AG04449 (cell line): ENCODE data around the gene CD300H.

Experiments
- CTCF ChIA-PET: fragments of 350-600 bp; formaldehyde crosslinking; extraction: SDS; loops from one replicate; lab custom pipeline; 2021; ENCODE audit warnings: antibody characterized with exemption; lab: Yijun Ruan, JAX
- POLR2A ChIA-PET: fragments of 400-600, 350-600 bp; formaldehyde crosslinking; extraction: SDS; loops from one replicate; lab custom pipeline; 2020; ENCODE audit warnings: antibody characterized with exemption, inconsistent platforms; lab: Yijun Ruan, JAX
- DNase-seq: peaks from one replicate; pipeline ENCODE4 v3.0.0-alpha.2; 2010; ENCODE audit warnings: low read depth, low spot score
- H3K4me3 ChIP-seq: 2 replicates; pipeline ENCODE4 v1.5.1; 2011; ENCODE audit warnings: low read depth, mild to moderate bottlenecking, control low read depth, low read length
- TF ChIP-seq, protein P1 (sequence below): IDR thresholded peaks from one replicate; pipeline ENCODE4 v1.5.1; 2011; ENCODE audit warnings: mild to moderate bottlenecking, moderate library complexity, low read length, control low read depth, inconsistent platforms; ENCODE audit not compliant: insufficient read depth; ENCODE audit errors: missing control alignments

CD300H gene

DNA sequence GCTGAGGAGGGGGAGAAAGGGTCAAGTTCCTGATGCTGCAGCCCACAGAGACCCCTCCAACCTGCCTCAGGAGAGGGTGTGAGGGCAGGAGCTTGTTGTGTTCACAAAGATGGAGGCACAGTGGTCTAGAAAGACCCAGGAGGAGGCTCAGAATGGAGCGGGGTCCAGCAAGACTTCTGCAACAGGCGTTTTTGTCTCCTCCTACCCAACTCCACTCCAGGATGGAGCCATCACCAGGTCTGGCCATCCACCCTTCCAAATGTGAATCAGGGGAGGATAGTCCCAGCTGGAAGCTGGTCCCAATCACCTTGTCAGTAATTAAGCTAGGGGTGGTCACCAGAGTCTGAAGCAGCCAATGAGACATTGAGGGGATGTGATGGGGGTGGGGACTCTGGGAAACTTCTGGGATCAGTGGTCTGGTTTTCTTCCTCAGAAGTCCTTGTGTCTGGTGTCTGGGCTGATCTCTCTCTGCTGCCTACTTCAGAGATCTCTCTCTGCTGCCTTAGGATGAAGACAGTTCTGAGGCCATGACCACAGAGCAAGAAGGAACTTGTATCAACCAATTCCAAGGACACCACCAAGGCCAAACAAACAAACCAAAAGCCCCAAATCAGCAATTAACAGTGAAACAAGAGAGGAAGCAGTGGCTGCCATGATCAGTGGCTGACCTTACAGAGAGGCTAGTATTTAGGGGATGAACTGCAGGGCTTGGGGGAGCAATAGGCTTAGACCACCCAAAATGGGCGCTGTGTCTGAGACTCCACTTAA lies 50.6 kb downstream of the CD300H start:
- ChIA-PET POLR2A (no interaction called here), CTCF (no interaction called here)
- no peak overlapping the region for H3K4me3 ChIP-seq
- TF ChIP-seq, protein P1, sequence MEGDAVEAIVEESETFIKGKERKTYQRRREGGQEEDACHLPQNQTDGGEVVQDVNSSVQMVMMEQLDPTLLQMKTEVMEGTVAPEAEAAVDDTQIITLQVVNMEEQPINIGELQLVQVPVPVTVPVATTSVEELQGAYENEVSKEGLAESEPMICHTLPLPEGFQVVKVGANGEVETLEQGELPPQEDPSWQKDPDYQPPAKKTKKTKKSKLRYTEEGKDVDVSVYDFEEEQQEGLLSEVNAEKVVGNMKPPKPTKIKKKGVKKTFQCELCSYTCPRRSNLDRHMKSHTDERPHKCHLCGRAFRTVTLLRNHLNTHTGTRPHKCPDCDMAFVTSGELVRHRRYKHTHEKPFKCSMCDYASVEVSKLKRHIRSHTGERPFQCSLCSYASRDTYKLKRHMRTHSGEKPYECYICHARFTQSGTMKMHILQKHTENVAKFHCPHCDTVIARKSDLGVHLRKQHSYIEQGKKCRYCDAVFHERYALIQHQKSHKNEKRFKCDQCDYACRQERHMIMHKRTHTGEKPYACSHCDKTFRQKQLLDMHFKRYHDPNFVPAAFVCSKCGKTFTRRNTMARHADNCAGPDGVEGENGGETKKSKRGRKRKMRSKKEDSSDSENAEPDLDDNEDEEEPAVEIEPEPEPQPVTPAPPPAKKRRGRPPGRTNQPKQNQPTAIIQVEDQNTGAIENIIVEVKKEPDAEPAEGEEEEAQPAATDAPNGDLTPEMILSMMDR = no peak
- DNase-seq = no peak

DNA sequence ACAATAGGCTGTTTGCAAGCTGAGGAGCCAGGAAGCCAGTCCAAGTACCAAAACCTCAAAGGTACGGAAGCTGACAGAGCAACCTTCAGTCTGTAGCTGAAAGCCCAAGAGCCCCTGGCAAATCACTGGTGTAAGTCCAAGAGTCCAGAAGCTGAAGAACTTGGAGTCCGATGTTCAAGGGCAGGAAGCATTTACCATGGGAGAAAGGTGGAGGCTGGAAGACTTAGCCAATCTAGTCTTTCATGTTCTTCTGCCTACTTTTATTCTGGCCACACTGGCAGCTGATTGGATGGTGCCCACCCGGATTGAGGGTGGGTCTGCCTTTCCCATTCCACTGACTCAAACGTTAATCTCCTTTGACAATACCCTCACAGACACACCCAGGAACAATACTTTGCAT lies 51.4 kb downstream of the CD300H start:
- ChIA-PET POLR2A (no interaction called here), CTCF (no interaction called here)
- DNase-seq = no peak
- H3K4me3 ChIP-seq = no peak overlapping the region
- TF ChIP-seq, protein P1 = no peak

DNA sequence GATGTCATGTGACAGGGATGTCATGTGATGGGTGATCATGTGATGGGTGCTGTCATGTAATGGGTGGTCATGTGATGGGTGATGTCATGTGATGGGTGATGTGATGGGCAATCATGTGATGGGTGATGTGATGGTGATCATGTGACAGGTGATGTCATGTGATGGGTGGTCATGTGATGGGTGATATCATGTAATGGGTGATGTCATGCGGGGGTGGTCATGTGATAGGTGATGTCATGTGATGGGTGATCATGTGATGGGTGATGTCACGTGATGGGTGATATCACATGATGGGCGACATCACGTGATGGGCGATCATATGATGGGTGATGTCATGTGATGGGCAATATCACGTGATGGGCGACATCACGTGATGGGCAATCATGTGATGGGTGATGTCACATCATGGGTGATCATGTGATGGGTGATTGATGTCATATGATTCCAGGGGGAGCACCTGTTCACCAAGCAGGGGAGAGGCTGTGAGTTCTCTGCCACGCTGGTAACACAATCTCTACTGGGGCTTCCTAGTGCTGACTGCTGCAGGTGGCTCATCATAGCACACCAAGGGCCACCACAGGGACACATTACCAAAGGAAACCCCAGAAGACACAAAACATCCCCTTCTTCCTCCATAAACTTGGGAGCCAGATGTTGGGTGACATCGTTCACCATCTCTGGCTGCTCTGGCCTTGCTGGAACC lies 52.5 kb downstream of the CD300H start:
- no peak for DNase-seq
- TF ChIP-seq, protein P1 = no peak
- POLR2A ChIA-PET = no interaction called here
- CTCF ChIA-PET = no interaction called here
- no peak overlapping the region for H3K4me3 ChIP-seq

DNA sequence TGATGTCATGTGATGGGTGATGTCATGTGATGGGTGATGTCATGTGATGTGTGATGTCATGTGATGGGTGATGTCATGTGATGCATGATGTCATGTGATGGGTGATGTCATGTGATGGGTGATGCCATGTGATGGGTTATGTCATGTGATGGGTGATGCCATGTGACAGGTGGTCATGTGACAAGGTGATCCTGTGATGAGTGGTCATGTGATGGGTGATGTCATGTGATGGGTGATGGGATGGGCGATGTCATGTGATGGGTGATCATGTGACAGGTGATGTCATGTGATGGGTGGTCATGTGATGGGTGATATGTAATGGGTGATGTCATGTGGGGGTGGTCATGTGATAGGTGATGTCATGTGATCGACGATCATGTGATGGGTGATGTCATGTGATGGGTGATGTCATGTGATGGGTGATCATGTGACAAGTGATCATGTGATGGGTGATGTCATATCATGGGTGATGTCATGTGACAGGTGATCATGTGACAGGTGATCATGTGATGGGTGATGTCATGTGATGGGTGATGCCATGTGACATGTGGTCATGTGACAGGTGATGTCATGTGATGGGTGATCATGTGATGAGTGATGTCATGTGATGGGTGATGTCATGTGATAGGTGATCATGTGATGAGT lies 53.2 kb downstream of the CD300H start:
- TF ChIP-seq, protein P1 = no peak
- CTCF ChIA-PET = no interaction called here
- POLR2A ChIA-PET = no interaction called here
- no peak for DNase-seq
- no peak overlapping the region for H3K4me3 ChIP-seq

DNA sequence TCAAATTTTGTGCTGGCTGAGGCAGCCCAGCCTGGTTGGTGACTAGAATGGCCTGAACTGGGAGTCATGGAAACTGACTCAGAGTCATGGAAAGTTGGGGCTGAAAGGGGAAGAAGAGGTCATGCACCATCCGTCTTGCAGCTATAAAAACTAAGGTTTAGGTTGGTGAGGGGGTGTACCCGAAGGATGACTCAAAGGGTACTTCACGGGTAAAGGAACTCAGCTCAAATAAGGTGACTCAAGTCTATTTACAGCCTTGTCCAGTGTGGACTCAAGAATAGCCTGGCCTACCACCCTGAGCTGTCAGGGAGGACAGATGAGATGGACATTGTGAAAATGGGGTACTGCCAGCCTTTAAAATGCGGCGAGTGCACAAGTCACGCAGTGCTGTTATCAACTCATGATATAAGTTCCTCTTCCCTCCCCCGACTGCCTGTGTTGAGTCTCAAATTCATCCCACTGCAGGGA lies 54.7 kb downstream of the CD300H start:
- ChIA-PET POLR2A (no interaction called here), CTCF (interaction anchor here (1.0 kb wide), 1 partner anchor 132 kb away, joined by 3 read pairs; no protein-coding TSS in a partner anchor)
- no peak for DNase-seq

More for the DNA sequence above, 54.7 kb downstream of the CD300H start:
- TF ChIP-seq, protein P1 = no peak
- H3K4me3 ChIP-seq = no peak overlapping the region
